WTC11 (cell line): ENCODE data around the gene EIF4E1B.

Source experiments
- AFF4 ChIP-seq: sonication (generic); formaldehyde crosslinking; IDR thresholded peaks from 2 replicates; pipeline ENCODE4 v1.8.1; 2023; ENCODE audit warnings: mild to moderate bottlenecking, missing genetic modification reagents, borderline replicate concordance
- ARID4B ChIP-seq: sonication (generic); formaldehyde crosslinking; IDR thresholded peaks from 2 replicates; pipeline ENCODE4 v1.8.0; 2023; ENCODE audit warnings: missing genetic modification reagents, mild to moderate bottlenecking, borderline replicate concordance
- CTCF ChIP-seq: fragments of 200-600 bp; IDR thresholded peaks from 2 replicates; pipeline ENCODE4 v1.8.0; 2022; ENCODE audit warnings: antibody characterized with exemption

GRCh38 chr5:176659860-176660461 lies 29.5 kb downstream of the EIF4E1B start:
- no peak for TF ChIP-seq CTCF
- no peak for TF ChIP-seq ARID4B (CRISPR knock-in tag)
- no peak for TF ChIP-seq AFF4
